NCI-H2171 treated with DMSO at 0.1 percent for 48 hours (cell line): ENCODE data around the gene HNRNPA2B1.

Experiments
- DNase-seq: peaks from one replicate; lab custom pipeline; 2025; lab: John Stamatoyannopoulos, UW

Gene HNRNPA2B1

GRCh38 chr7:26145238-26145637 lies 55.3 kb downstream of the HNRNPA2B1 start:
- DNase-seq, result no peak

DNA sequence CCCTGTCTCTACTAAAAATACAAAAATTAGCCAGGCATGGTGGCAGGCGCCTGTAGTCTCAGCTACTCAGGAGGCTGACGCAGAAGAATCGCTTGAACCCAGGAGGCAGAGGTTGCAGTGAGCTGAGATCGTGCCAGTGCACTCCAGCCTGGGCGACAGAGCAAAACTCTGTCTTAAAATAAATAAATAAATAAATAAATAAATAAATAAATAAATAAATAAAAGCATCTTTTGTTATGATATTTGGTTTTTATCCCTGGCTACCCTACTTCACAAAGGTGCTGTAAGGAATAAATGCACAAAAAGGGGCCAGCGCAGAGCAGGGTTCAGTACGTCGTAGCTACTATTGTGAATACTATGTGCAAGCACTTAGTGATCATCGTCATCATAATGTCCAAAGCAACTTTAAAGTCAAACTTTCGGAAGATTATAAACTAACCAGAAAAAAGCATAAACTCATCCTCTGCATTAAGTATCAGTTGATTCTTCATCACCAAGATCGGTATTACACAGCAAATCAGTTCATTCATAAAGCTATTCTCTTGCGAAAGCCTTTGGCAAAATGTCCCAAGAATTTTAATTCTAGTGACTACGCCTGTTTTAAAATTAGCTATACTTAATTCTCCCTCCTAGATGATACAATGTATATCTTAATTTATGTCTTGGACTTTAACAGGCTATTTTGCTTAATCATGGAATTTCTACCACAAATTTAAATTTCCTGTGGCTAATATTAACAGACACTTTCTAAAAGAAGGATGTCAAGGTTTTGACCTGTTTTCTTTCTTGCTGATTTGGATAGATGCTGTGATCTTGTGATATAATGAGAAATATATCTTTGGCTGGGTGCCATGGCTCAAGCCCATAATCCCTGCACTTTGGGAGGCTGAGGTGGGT lies 56.1 kb downstream of the HNRNPA2B1 start:
- no peak for DNase-seq

DNA sequence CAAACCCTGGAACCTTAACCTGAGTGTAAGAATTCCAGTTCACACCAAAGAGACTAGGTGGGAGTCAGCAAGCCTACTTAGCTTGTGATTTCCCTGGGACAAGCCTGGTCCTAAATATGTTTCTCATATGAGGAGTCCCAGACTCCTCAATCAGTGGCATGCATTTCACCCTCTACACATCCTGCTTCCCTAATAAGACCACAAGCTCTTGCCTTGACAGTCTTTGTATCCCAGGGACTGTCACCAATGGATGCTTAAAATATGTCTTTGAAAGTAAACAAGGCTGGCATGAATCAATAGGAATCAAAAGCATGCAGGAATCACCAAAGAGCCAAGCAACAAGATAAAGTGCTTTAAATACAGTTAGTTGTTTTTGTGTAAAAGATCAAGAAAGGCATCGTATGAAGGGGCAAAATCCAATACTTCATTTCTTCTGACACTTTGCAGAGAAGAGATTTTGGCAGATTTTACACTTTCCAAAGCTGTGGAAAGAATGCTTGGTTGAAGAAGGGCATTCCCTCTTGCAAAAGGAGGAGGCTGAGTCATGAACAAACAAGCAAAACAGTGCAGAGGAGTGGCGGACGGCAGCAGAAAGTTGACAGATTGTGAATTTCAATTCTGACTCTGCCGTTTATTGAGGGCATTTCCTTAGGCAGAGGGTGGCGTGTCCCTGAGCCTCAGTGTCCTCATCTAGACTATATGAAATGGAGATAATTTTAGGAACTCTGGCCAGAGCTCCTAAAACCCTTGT lies 57.1 kb downstream of the HNRNPA2B1 start:
- no peak for DNase-seq

DNA sequence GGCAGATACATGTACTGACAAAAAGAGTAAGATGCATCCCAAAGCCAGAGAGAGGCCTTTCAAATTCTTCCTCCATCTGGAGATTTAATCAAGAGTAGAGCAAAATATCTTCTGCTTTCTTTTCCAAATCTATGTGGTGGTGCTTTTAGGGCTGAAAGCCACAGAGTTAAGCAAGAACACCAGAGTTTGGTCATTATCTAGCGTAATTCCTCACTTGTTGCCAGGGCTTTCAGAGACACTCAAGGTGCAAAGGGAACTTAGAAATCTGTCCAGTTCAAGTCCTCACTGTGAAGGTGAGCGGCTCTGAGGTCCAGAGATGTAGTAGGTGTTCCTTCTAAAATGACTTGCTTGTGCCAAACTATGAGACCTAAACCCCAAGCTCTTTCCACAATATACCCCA lies 59.5 kb downstream of the HNRNPA2B1 start:
- DNase-seq, result no peak

- DNase-seq, result no peak
Observed at GRCh38 chr7:26140380-26140779, 60.2 kb downstream of the HNRNPA2B1 start.
